HG03442 (cell line): ENCODE results near the gene FLNB.
"Not testable (repeated sequence)": the region's sequence is repeated elsewhere in the genome, so short reads cannot be mapped to it uniquely, and the experiment has no call there.

Source experiments
- ATAC-seq: cut with Tn5 transposase; IDR thresholded peaks from one replicate; pipeline ENCODE4 v1.9.1; 2021; ENCODE audit warnings: mild to moderate bottlenecking, moderate library complexity; ENCODE audit not compliant: unreplicated experiment

FLNB gene

DNA sequence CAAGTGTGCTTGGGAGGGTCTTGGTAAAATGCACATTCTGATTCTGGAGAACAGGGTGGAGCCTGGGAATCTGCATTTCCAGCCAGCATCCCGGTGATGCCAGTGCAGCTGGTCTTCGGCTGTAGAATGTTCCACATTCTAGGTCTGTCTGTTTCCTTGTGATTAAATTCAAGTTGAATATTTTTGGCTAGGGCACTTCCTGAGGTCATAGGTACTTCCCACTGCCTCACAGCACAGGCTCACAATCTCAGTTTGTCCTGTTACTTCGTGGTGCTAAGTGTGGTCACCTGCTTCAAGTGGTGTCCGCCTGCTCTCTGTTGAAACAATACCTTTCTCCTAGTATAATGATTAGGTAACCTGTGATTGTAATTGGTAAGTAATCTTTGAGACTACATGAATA lies 40.1 kb downstream of the FLNB start:
- no peak for ATAC-seq

DNA sequence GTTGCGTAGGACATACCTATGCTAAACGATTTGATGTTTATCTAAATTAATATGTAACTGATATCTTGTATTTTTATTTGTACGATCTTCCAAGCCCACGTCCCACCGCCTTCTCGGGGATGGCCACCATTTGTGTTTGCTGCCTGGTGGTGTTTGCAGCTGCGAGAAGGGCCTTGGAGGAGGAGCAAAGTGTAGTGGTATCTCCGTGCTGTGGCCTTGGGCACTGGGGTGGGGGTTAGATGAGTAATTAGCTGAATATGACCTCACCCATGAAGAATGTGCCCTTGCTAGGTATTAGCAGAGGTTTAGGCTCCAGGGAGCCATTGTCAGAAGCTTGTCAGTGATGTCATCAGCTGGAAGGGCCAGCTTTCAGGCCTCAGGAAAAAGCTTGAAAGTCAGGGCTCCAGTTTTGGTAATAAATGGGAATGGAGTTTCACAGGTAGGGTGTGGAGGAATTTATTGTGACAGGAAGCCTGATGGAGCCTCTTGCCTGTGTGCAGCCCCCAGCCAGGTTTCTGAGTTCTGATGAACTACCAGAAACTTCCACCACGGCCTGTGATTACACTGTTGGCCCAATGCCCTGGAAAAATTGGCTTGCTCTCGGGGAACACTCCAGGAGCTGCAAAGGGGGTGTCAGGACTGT lies 41.0 kb downstream of the FLNB start:
- no peak for ATAC-seq

DNA sequence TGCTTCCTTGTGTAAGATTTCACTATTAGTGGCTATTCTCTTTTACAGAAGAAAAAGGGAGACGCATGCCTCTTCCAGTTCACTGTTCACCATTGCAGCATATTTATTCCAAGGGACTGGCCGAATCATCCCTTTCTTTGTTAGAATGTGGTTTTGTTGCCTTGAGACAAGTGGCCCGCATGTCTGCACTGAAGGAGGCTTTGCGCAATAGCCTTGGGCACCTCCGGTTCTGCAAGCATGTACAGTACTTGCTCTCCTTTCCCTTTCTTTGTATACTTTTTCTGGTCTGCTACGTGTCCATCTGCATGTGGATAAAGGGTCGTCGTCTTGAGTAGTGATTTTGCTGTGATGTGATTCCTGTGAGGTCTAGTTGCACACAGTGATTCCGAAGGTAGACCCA lies 43.0 kb downstream of the FLNB start:
- ATAC-seq: no peak

DNA sequence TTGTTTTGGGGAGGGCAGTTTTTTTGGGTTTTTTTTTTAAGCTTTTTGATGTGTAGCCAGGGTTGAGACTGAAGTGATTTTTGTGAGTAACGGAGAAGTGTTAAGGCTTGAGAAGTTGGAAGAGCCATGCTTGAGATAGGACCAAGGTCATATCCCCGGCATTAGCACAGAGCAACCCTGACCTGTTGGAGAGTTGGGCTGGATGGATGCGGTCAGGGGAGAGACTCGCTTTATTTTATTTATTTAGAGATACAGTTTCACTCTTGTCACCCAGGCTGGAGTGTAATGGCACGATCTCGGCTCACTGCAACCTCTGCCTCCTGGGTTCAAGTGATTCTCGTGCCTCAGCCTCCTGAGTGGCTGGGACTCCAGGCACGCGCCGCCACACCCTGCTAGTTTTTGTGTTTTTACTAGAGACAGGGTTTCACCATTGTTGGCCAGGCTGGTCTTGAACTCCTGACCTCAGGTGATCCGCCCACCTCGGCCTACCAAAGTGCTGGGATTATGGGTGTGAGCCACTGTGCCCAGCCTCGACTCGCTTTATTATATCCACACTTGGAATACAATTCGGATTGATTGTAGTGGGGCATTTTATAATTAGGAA lies 43.5 kb downstream of the FLNB start:
- ATAC-seq: not testable (repeated sequence)

DNA sequence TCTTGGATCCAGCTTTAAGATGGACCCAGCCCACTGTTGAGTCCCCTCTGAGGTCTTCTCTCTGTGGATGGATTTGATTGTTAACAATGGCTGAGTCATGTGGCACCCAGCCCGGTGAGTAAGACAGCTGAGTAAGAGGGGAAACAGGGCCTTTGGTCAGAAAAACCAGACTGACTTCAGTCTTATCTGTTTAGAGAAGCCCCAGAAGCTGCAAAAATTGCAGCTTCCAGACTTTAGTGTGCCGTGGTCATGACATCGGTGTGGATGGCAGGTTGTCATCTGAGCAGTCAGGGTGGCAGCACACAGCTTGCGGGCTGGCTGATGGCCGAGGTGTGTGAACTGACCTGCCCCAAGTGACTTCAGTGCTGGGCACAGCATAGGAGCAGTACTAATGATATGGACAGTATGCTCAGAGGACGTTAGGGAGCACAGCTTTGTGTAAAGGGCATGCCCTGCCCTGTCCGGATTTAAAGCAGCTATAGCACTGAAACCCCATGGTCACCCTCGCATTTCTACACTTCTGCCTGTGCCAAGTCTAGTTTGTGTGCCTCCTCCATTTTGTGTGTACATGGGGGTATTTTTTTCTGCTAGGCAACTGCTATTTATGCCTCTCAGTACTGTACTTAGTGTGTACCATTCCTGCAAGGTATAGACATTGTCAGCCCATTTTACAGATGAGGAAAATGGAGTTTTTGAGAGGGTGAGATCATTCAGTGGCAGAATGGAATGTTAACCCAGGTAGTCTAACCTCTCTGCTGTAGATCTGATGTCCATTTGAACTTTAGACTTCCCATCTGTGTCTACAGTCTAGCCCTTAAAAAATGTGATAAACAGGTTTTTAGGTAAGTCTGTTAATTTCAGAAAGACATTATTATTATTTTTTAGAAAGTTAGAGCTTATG lies 44.4 kb downstream of the FLNB start:
- no peak for ATAC-seq

DNA sequence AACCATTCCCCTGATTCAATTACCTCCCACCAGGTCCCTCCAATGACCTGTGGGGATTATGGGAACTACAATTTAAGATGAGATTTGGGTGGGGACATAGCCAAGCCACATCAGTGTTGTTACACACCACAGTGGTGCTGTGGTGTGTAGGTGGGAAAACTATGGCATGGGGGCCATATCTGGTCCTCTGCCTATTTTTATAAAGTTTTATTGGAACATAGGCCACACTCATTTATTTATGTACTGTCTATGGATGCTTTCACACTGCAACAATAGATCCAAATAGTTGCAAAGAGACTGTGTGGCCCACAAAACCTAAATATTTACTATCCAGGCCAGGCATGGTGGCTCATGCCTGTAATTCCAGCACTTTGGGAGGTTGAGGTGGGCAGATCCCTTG lies 46.4 kb downstream of the FLNB start:
- ATAC-seq: no peak

DNA sequence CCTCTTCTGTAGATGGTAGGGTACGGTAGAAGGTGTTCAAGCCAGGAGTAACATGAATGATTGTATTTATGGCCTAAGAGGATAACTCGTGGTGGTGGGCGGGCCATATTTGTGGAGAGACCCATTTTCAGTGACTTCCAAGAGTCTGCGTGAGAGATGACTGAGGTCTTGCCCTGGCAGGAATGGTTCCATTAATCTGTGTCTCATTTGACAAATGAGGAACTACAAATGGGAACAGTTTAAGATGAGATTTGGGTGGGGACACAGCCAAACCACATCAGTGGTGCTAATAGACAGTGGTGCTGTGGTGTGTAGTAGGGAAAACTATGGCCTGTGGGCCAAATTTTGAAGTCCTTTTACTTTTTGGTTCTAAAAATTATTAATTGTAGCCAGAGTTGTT lies 47.1 kb downstream of the FLNB start:
- no peak for ATAC-seq

DNA sequence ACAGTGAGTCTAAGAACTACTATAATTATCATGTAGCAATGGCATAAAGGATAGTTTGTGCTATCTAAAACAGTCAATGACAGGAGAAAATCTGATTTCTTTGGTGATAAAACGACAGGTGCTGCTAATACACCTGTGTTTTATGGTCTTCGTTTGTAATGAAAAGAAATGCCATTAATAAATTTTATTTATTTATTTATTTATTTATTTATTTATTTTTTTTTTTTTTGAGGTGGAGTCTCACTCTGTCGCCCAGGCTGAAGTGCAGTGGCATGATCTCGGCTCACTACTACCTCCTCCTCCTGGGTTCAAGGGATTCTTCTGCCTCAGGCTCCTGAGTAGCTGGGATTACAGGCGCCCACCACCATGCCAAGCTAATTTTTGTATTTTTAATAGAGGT lies 47.7 kb downstream of the FLNB start:
- not testable (repeated sequence) for ATAC-seq

DNA sequence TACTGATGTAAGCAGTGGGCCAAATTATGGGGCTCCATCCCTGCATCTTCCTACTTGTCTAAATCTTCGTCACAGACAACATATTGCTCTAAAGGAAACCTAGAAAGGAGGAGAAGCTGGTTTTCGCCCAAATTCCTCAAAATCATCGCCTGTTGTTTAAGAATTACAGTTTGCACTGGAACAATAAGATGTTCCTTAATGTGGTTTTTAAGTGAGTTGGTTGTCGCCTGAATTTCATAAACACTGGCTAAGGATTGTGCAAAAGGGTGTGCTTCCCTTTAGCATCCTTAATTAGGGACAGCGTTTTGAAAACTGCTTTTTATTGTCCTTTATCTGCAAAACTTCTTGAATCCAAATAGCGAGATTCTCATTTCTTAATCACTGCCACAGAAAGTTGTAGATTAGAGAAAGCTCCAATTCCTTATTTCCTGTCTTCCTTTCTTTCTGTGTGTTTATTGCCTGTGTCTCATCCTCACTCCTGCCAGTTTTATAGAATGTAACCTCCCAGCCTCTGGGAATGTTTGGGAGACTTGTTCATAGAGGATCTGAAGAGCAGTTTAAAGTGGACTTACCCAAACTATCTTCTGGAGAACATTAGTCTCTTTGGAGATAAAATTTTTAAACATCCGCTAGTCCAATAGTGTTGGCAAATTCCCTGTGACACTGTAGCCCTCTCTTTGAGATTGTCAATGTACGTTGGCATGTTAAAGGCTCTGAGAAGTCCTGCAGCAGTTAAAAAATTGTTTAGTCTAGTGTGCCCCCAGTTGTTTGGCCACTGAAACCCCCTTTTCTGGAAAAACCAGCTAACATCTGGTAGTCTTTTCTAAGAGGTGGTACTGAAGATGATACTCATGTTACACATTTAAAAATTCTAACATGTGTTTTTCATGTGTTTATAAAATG lies 50.4 kb downstream of the FLNB start:
- ATAC-seq: no peak

DNA sequence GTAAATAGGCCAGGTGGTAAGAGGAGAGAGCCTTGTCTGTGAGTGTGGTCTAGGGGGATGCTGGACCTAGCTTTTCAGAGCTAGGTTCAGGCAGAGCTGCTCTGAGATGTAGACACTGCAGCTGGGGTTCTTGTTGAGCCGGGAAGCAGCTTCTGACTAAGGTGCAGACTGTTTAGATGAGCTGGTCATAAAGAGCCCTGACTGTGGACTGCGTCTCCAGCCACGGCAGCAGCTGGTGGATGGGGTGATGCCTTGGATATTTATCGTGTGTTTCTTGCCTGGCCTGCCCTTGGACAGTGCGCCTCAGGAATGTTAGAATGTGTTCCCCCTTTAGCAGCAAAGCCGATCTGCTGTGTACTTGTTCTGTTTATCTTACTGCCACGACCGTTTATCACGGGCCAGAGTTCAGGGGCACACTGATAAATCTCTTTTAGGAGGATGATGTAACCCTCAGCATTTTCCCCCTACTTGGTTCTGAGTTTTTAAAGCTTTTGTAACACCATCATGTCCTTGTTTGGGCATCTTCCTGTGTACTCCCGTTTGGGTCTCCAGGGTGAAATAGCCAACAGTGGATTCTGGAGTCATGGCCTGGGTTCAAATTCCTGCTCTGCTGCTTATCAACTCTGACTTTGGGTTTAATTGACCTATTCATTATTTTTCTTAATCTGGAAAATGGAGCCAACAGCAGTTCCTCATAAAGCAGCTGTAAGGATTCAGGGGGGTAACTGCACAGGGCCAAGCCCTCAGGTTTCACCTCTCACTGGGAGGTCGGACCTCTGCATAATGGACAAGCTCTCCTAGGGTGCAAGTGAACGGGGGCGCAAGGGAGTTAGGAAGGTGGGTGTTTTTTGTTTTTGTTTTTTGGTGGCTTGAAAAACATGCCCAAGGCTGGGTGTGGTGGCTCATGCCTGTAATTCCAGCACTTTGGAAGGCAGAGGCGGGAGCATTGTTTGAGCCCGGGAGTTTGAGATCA lies 51.4 kb downstream of the FLNB start:
- ATAC-seq: no peak

DNA sequence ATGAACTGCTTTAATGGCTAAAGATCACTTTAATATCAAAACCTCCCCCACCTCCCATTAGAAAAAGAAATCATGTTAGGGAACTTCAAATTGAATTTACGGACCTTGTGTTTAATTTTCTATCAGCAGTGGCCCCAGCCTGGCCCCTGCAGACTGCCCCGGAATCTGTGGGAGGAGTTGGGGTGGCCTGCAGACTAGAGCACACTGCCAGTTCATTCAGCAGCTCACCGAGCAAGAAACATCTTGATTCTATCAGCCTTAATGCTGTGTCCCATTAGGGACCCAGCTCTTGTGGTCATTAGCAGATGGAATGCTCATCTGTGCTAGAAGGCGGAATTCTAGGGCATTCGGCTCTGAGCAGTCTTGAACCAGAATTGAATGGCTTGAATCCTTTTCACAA lies 54.2 kb downstream of the FLNB start:
- ATAC-seq: no peak

DNA sequence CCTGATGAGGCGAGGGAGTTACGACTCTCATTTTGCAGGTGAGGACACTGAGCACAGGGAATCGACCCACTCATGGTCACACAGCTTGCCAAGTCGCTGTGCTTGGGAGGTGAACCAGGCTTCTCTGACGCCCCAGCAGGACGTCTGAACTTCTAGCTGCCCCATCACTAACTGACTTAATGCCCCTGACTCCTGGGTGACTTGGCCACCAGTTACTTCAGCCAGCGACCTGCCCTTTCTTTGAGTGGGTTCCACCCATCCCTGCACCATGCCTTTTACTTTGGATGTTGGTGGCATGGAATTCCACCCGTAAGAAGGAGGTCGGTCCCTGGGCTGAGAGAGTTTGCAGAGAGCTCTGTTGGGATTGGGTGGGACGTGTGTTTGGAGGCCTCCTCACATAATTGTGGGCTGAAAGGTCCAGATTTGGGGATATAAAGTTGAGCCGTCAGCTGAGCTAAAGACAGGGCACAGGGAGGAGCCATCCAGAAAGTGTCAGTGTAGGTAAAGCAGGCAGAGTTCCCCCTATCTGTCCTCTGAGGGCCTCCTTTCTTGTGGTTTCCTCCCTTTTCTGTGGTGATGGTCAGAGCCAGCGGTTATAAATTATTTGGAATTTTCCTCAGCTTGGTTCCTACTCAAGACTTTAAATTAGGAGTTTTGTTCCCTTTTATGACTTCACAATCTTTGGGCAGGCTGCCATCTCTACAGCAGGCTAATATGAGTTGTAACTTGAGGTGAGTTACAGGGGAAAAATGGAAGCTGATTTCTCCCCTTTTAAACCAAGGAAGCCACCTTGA lies 55.0 kb downstream of the FLNB start:
- no peak for ATAC-seq

DNA sequence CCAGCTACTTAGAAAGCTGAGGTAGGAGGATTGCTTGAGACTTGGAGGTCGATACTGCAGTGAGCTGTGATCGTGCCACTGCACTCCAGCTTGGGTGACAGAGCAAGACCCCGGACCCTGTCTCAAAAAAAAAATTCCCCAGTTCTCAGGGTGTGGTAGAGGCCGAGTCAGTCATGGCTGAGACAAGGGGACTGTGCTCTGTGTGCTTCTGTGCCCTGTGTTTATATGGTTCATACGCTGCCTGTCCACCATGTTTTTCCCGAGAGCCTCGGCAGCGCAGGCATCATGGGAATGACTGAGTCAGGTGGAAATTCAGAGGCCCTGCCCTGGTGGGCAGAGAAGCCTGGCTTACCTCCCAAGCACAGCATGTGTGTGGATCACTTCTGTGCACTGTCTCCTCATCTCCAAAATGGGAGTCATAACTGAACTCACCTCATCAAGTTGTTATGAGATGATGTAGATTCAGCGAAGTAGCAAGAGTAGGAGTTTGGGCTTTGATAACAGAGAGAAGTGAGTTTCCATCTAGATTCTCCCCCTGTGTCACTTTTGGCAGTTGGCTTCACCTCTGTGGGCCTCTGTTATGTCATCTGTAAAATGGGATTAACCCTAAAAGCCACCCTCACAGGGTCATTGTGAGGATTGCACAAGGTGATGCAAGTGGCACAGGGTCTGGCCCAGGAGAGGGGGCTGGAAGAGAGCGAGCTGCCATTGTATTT lies 56.9 kb downstream of the FLNB start:
- no peak for ATAC-seq

DNA sequence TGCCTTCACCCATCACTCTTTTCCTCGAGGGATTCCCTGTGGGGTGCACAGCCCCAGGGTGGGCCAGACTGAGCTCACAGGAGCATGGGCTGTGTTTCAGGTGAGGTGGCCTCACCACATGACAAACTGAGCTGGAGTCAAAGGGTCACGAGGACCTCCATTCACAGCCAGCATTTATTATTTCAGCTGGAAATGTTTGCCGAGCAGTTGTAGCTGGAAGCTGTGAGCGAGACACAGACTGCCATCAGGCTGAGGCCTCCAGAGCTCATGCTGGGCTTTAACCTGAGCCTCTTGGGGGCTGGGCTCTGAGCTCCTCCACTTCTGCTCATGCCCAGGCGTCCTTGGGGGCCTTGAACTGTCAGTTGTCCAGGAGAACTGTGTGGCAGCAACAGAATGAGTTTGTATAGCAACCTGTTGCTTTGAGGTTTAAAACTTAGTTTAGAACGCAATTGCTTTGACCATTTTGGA lies 57.5 kb downstream of the FLNB start:
- ATAC-seq: no peak

DNA sequence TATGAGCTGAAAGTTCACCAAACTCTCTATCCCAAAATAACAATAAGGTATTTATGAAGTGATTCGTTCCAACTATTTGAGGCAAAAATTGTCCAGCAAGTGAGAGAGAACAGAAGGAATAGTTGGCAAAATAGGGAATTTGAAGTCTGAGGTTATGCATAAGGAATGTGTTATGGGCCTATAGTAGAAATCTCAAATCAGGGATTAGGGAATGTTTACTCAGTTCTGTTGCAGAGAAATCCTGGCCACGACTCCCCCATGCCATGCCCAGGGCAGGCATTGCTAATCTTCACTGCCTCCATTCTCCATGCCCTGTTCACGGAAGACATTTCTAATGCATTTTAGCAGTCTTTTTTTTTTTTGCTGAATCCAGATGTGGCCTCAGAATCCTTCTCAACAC lies 58.6 kb downstream of the FLNB start:
- no peak for ATAC-seq

DNA sequence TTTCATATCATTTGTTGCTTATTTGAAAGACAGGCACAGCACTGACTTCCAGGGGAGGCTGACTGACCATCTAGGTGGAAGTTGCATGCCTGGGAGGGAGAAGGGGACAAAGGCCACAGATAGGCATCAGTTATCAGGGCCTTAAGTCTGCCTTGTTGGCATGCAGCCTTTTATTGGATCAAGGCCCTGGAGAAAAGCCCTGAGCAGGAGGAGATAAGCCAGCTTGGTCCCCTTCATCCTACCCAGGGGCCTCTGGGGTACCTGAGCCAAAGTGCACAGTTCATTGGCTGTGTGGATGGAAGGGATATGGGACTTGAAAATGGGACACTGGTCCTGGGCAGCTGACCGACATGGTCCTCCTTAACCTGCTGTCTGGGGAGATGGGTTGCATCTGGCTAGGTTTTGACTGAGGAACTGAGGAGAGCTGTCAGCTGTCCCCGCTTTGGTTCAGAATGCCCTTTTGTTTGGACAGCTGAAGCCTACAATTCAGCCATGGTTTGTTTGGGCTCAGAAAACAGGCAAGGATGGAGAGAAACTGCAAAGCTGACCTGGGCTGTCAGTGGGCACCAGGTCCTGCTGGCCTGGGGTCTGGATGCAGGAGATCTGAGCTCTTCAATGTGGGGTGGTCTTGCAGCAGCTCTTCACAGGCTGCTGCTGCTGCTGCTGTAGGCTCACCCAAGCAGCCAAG lies 60.0 kb downstream of the FLNB start:
- no peak for ATAC-seq

DNA sequence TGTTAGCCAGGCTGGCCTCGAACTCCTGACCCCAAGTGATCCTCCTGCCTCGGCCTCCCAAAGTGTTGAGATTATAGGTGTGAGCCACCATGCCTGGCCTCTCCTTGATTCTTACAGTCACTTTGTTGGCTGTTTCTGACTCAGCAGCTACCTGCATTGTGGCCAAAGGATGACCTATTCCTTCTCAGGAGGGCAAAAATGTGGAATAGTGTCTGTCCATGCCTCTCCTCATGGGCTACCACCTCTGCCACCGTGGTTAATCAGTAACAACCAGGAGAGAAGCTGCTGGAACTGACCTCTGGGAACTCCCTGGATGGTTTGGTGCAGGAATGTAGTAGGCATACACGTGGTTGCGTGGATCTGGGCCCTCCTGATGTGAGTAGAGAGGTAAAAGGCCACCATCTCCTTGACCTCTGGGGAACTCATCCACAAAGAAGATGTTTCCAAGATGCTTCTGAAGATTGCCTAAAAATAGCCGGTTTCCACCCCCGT lies 63.3 kb downstream of the FLNB start:
- no peak for ATAC-seq
